GM12878 (cell line): ENCODE measurements around the gene FFAR3. TPM values are rescaled to one million over a fixed set of nuclear protein-coding genes. Genes with fewer than 3 reads are reported as not detected.

Experiments used
- ATAC-seq: fragments of 200-7000 bp; cut with Tn5 transposase; 3 replicates; pipeline ENCODE4 v1.9.1; 2020; ENCODE audit warnings: mild to moderate bottlenecking, moderate library complexity
- BruUV-seq: library from RNA; stranded (reverse); fragments of 400-500 nt; replicated peaks from 2 replicates; lab custom pipeline; 2021; lab: Mats Ljungman, UMichigan
- CTCF ChIA-PET: fragments of 300-600 bp; sonication (Branson Sonifier 250); formaldehyde crosslinking; extraction: SDS; loops from one replicate; lab custom pipeline; 2021; ENCODE audit warnings: inconsistent platforms; lab: Yijun Ruan, JAX
- POLR2A ChIA-PET: fragments of 350-600 bp; formaldehyde crosslinking; extraction: SDS; loops from one replicate; lab custom pipeline; 2021; ENCODE audit warnings: inconsistent platforms; lab: Charles Lee
- RAD21 ChIA-PET: fragments of 300-600 bp; sonication (Branson Sonifier 250); formaldehyde crosslinking; loops from one replicate; lab custom pipeline; 2023; ENCODE audit warnings: antibody characterized with exemption; ENCODE audit not compliant: unreplicated experiment; lab: Charles Lee
- SMC1A ChIA-PET: fragments of 300-600 bp; sonication (Branson Sonifier 250); formaldehyde crosslinking; loops from one replicate; lab custom pipeline; 2023; ENCODE audit not compliant: unreplicated experiment, uncharacterized antibody; lab: Charles Lee
- DNase-seq: peaks from one replicate; pipeline ENCODE4 v3.0.0-alpha.2; 2011; ENCODE audit warnings: low read depth, low spot score
- FAIRE-seq: peaks from 3 replicates; lab custom pipeline; 2011; peaks lifted over from hg19 to GRCh38; lab: Jason Lieb, UNC
- H2AFZ ChIP-seq: 2 replicates; pipeline ENCODE4 v1.6.0; 2011; ENCODE audit warnings: low read depth, low read length, control low read depth; ENCODE audit not compliant: control insufficient read depth
- H3K27ac ChIP-seq: 2 replicates; pipeline ENCODE4 v1.5.1; 2011; ENCODE audit warnings: control low read depth; ENCODE audit not compliant: control insufficient read depth, insufficient read depth
- H3K27me3 ChIP-seq, 2 experiments: replicated peaks in 1 of 2; 2 replicates each; pipeline versions ENCODE4 v1.6.0 to v1.6.1; 2011; ENCODE audit warnings: low read length in 1 of 2; ENCODE audit not compliant: control insufficient read depth in 2 of 2, insufficient read depth in 2 of 2
- H3K36me3 ChIP-seq, 2 experiments: 2 replicates each; pipeline ENCODE4 v1.5.1; 2011; ENCODE audit warnings: low read length in 1 of 2; ENCODE audit not compliant: control insufficient read depth in 2 of 2, insufficient read depth in 2 of 2
- H3K4me1 ChIP-seq: 2 replicates; pipeline ENCODE4 v1.6.1; 2011; ENCODE audit warnings: mild to moderate bottlenecking, low read length, moderate library complexity, mixed read lengths; ENCODE audit not compliant: control insufficient read depth, insufficient read depth
- H3K4me2 ChIP-seq: 2 replicates; pipeline ENCODE4 v1.6.0; 2011; ENCODE audit warnings: control low read depth; ENCODE audit not compliant: control insufficient read depth, insufficient read depth
- H3K4me3 ChIP-seq: fragments of 200-600 bp; sonication (generic); 2 replicates; pipeline ENCODE4 v1.5.1; 2016
- H3K79me2 ChIP-seq: 2 replicates; pipeline ENCODE4 v1.6.0; 2011; ENCODE audit warnings: low read length; ENCODE audit not compliant: control insufficient read depth, insufficient read depth
- H3K9ac ChIP-seq: 2 replicates; pipeline ENCODE4 v1.8.0; 2011; ENCODE audit warnings: low read length, control low read depth, mixed read lengths; ENCODE audit not compliant: control insufficient read depth, insufficient read depth
- H3K9me3 ChIP-seq: replicated peaks from 3 replicates; pipeline ENCODE4 v1.5.1; 2011; ENCODE audit warnings: mild to moderate bottlenecking, low read length; ENCODE audit not compliant: control insufficient read depth, insufficient read depth
- H4K20me1 ChIP-seq: 2 replicates; pipeline ENCODE4 v1.6.0; 2011; ENCODE audit not compliant: control insufficient read depth, insufficient read depth
- BCLAF1 ChIP-seq: fragments of 450-650 bp; IDR thresholded peaks from 2 replicates; pipeline ENCODE4 v1.6.1; 2017; ENCODE audit warnings: antibody characterized with exemption, mild to moderate bottlenecking, moderate library complexity
- CBX3 ChIP-seq: fragments of 200-600 bp; sonication (generic); IDR thresholded peaks from 2 replicates; pipeline ENCODE4 v1.6.1; 2016; ENCODE audit warnings: low read depth, borderline replicate concordance
- CTCF ChIP-seq, 3 experiments: IDR thresholded peaks in 2 of 3; conservative IDR thresholded peaks in 1 of 3; 2 replicates each; pipeline ENCODE4 v1.5.1; 2011; ENCODE audit warnings: low read depth in 3 of 3, low read length in 3 of 3, mild to moderate bottlenecking in 3 of 3, control low read depth in 2 of 3, moderate library complexity in 2 of 3, inconsistent platforms in 1 of 3, mixed read lengths in 1 of 3; ENCODE audit not compliant: control insufficient read depth in 2 of 3, insufficient read depth in 1 of 3; ENCODE audit errors: extremely low read depth in 1 of 3
- EGR1 ChIP-seq, 2 experiments: IDR thresholded peaks; 1 replicate in 1 of 2; 2 replicates in 1 of 2; pipeline ENCODE4 v1.6.1; 2011 to 2012; ENCODE audit warnings: low read depth in 2 of 2, low read length in 2 of 2, borderline replicate concordance in 1 of 2, mild to moderate bottlenecking in 1 of 2, moderate library complexity in 1 of 2
- GATAD2B ChIP-seq: fragments of 450-650 bp; conservative IDR thresholded peaks from 2 replicates; pipeline ENCODE4 v1.6.1; 2017; ENCODE audit warnings: low read depth, mild to moderate bottlenecking, moderate library complexity
- IRF5 ChIP-seq: fragments of 450-650 bp; IDR thresholded peaks from 2 replicates; pipeline ENCODE4 v1.6.1; 2017; ENCODE audit warnings: borderline replicate concordance
- MEF2A ChIP-seq: IDR thresholded peaks from 2 replicates; pipeline ENCODE4 v1.6.1; 2011; ENCODE audit warnings: low read depth, mild to moderate bottlenecking, low read length, moderate library complexity; ENCODE audit not compliant: insufficient read depth
- PML ChIP-seq: IDR thresholded peaks from 2 replicates; pipeline ENCODE4 v1.6.1; 2012; ENCODE audit warnings: low read length, inconsistent platforms
- SMAD5 ChIP-seq: IDR thresholded peaks from 2 replicates; pipeline ENCODE4 v1.6.1; 2016; ENCODE audit warnings: antibody characterized with exemption, low read depth
- SRF ChIP-seq, 2 experiments: IDR thresholded peaks; 2 replicates each; pipeline ENCODE4 v1.6.1; 2011; ENCODE audit warnings: low read depth in 2 of 2, low read length in 2 of 2, mild to moderate bottlenecking in 1 of 2, moderate library complexity in 1 of 2
- STAT1 ChIP-seq: fragments of 450-650 bp; conservative IDR thresholded peaks from 2 replicates; pipeline ENCODE4 v1.6.1; 2014; ENCODE audit warnings: antibody characterized with exemption, mild to moderate bottlenecking
- SUZ12 ChIP-seq: fragments of 200-600 bp; sonication (generic); IDR thresholded peaks from one replicate; pipeline ENCODE4 v1.6.1; 2018; ENCODE audit warnings: antibody characterized with exemption, mild to moderate bottlenecking; ENCODE audit not compliant: unreplicated experiment
- ZBED1 ChIP-seq: IDR thresholded peaks from 2 replicates; pipeline ENCODE4 v1.6.1; 2016; ENCODE audit warnings: borderline replicate concordance
- ZBTB33 ChIP-seq: fragments of 450-650 bp; IDR thresholded peaks from 2 replicates; pipeline ENCODE4 v1.6.1; 2017; ENCODE audit warnings: mild to moderate bottlenecking
- WGBS: methylation state at CpG from one replicate; pipeline ENCODE4 v1.1.6; 2016; ENCODE audit warnings: low lambda C conversion rate; ENCODE audit not compliant: insufficient replicate concordance, insufficient coverage; ENCODE audit errors: missing lambda C conversion rate; 5-methylcytosine and 5-hydroxymethylcytosine counted together
- in situ Hi-C: fragments of 300-500 bp; cut with MboI; formaldehyde crosslinking; loops from 9 replicates; pipeline ENCODE4 v1.14.3; 2018; ENCODE audit warnings: mixed read lengths
- intact Hi-C: fragments of 100-400 bp; cut with micrococcal nuclease; formaldehyde crosslinking; loops from one replicate; pipeline ENCODE4 v1.14.2; 2022; ENCODE audit not compliant: unreplicated experiment
- polyA plus RNA-seq, 11 experiments: library from polyadenylated mRNA; depleted of rRNA in 4 of 11; unstranded in 6 of 11; stranded (reverse) in 5 of 11; fragments of >200 nt; fragmentation: Nextera tagmentation in 4 of 11; fragmentation: Illumina TruSeq in 1 of 11; extraction: Ambion mirVana in 4 of 11; extraction: Trizol in 1 of 11; gene quantifications; 1 replicate in 1 of 11; 2 replicates in 10 of 11; pipeline versions ENCODE4 v1.2.1 to v1.2.3, GENCODE V29; 2011 to 2016; ENCODE audit warnings: inconsistent platforms in 2 of 11, missing spikeins in 2 of 11, low read depth in 1 of 11
- total RNA-seq, 4 experiments: library from RNA; depleted of rRNA in 3 of 4; stranded (reverse); fragments of >200 nt in 3 of 4; fragmentation: Illumina TruSeq in 1 of 4; extraction: Trizol in 1 of 4; gene quantifications; 2 replicates each; pipeline versions ENCODE4 v1.2.1 to v1.2.3, GENCODE V29; 2013 to 2021

Gene FFAR3
- total and polyA plus RNA-seq, 10 of the 15 experiments (the other 5 are each of a cell fraction or from before 2014, with no cell fraction given), result 0.15 to 0.18 TPM; not detected in 8

GRCh38 chr19:35363001-35363590 lies 4.8 kb downstream of the FFAR3 start:
- in situ Hi-C loops, result no loop called here
- Histone ChIP-seq H3K9ac (no peak overlapping the region), H2AFZ (no peak overlapping the region), H3K4me3 (no peak overlapping the region), H3K27me3 (0 out of 4 replicates have a peak, but pooled peaks cover 0 to 2% of the 10 kb centered on the region in 2 experiments), H3K27ac (no peak overlapping the region), H4K20me1 (no peaks in the 10 kb centered on the region), H3K4me2 (no peak overlapping the region), H3K36me3 (no peaks in the 10 kb centered on the region), H3K9me3 (no peaks in the 10 kb centered on the region), H3K79me2 (no peaks in the 10 kb centered on the region), H3K4me1 (peaks cover 5% of the 10 kb centered on the region)
- ChIA-PET POLR2A (no interaction called here), SMC1A (interaction anchor here (1.1 to 1.7 kb wide), 3 partner anchors 11 to 24 kb away, joined by 3 to 6 read pairs (median 4); no protein-coding TSS in a partner anchor), CTCF (interaction anchor here (1.2 kb wide), 1 partner anchor 147 kb away, joined by 3 read pairs; no protein-coding TSS in a partner anchor), RAD21 (interaction anchor here (0.6 to 2.1 kb wide), 5 partner anchors 10 to 221 kb away, joined by 3 to 7 read pairs (median 3); no protein-coding TSS in a partner anchor)
- intact Hi-C loops, result no loop called here
- ATAC-seq (no peak), FAIRE-seq (no peak), DNase-seq (no peak)
- 38% methylated on average over 10 of the region's 11 CpGs for WGBS
- no TSS peak for BruUV-seq
- TF ChIP-seq SMAD5, result no peak
- no peak for TF ChIP-seq GATAD2B
- TF ChIP-seq SRF (IDR thresholded peaks at IDR 0.05; ENCODE audit: low read depth in 2 of 2, low read length in 2 of 2), result no peak
- TF ChIP-seq IRF5, result no peak
- no peak for TF ChIP-seq MEF2A
- TF ChIP-seq BCLAF1, result no peak
- TF ChIP-seq PML, result no peak
- no peak for TF ChIP-seq CTCF (IDR thresholded peaks at IDR 0.05 in 2 of 3, conservative IDR thresholded peaks at IDR 0.05 in 1 of 3; ENCODE audit: control insufficient read depth in 2 of 3, extremely low read depth in 1 of 3, insufficient read depth in 1 of 3, low read depth in 3 of 3, low read length in 3 of 3)
- TF ChIP-seq EGR1 (IDR thresholded peaks at IDR 0.05; ENCODE audit: borderline replicate concordance in 1 of 2, low read depth in 2 of 2, low read length in 2 of 2), result no peak
- TF ChIP-seq ZBED1, result no peak
- TF ChIP-seq STAT1, result no peak
- no peak for TF ChIP-seq CBX3
- TF ChIP-seq SUZ12, result no peak
- no peak for TF ChIP-seq ZBTB33
